Astrocyte of the cerebellum (primary cell): ENCODE data around the gene MAGI1.

Experiments
- DNase-seq: peaks from one replicate; pipeline ENCODE4 v3.0.0-alpha.2; 2011; ENCODE audit warnings: low read depth
- H3K4me3 ChIP-seq: 2 replicates; pipeline ENCODE4 v1.5.1; 2011; ENCODE audit warnings: mild to moderate bottlenecking, low read depth, low read length, moderate library complexity
- CTCF ChIP-seq: IDR thresholded peaks from 2 replicates; pipeline ENCODE4 v1.5.1; 2012; ENCODE audit warnings: low read length, low read depth, moderate library complexity, mild to moderate bottlenecking; ENCODE audit errors: missing control alignments
- in situ Hi-C: cut with HindIII; loops from 2 replicates; pipeline ENCODE4 v1.10.0; 2017; ENCODE audit warnings: low sequenced_read_pairs

MAGI1 gene

GRCh38 chr3:65600888-65601287 lies 437.8 kb downstream of the MAGI1 start:
- no peak overlapping the region for H3K4me3 ChIP-seq
- TF ChIP-seq CTCF, result no peak
- no peak for DNase-seq
- in situ Hi-C loops, result no loop called here

- in situ Hi-C loops, result no loop called here
- no peak for TF ChIP-seq CTCF
- peak overlapping the region; percentile 40 for H3K4me3 ChIP-seq
- DNase-seq, result no peak
These were observed 440.7 kb downstream of the MAGI1 start for GRCh38 chr3:65597952-65598413.

DNA sequence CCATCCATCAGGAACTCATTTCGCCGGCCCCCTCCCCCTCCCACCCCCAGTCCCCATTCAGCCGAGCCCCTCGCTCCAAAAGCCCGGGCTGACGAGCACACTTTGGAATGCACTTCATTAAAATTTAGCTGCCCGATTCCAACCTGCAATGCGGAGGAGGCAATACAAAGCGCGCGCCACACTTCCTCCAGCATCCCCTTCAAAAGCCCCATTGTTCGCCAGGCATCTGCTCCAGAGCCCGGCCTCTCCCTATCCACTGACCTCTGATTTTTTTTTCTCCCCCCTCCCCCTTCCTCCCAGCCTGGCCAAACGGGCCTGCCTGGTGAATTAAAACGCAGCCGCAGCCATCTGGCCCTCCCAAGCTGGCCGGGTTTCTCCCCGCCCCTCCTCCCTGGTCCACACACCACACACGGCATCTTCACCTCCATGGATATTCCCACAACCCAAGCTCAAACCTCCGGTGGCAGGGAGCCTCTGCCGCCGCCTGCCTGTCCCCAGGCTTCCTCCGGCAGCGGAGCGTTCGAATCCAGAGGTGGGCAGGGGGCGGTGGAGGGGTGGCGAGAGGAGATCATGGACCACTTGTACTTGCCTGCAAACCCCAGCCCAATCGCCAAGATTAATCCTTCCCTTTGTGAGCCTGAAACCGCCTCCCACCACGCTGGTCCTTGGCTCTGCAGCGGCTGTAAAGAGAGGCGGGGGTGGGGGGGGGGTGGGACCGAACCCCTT lies 441.3 kb downstream of the MAGI1 start:
- H3K4me3 ChIP-seq, result peak overlapping the region; percentile 40
- TF ChIP-seq CTCF, result no peak
- DNase-seq, result no peak
- in situ Hi-C loops, result no loop called here

DNA sequence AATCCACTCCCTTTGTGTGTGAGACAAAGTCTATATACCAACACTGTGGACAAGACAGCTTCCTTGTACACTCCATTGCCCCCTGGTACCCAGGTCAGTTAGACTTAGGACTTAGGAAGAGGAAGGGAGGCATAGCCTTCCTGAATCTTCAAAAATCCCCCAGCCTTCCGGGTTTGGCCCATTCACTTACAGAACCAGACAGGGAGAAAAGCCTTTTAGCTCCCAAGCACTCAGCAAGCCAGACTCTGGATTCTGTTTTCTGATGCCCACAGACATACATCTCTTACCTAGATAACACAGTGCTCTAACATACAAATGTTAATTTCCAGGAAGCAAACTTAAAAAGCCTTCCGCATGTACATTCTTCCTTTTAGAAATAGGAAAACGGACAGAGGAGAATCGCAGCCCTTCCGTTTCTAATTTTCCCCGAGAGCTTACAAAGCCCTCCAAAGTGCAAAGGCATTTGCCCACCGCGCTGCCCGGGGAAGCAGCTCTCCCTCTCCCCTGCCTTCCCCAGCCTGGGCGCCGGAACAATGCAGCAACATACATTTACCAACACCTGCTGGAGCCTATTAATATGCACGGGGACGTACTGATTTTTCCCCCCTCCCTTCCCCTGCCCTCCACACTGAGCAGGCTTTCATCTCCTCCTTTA lies 442.0 kb downstream of the MAGI1 start:
- in situ Hi-C loops, result no loop called here
- H3K4me3 ChIP-seq, result peak overlapping the region; percentile 40
- TF ChIP-seq CTCF, result no peak
- DNase-seq, result no peak

GRCh38 chr3:65596029-65596300 lies 442.8 kb downstream of the MAGI1 start:
- no peak overlapping the region for H3K4me3 ChIP-seq
- TF ChIP-seq CTCF, result no peak
- in situ Hi-C loops, result no loop called here
- no peak for DNase-seq

DNA sequence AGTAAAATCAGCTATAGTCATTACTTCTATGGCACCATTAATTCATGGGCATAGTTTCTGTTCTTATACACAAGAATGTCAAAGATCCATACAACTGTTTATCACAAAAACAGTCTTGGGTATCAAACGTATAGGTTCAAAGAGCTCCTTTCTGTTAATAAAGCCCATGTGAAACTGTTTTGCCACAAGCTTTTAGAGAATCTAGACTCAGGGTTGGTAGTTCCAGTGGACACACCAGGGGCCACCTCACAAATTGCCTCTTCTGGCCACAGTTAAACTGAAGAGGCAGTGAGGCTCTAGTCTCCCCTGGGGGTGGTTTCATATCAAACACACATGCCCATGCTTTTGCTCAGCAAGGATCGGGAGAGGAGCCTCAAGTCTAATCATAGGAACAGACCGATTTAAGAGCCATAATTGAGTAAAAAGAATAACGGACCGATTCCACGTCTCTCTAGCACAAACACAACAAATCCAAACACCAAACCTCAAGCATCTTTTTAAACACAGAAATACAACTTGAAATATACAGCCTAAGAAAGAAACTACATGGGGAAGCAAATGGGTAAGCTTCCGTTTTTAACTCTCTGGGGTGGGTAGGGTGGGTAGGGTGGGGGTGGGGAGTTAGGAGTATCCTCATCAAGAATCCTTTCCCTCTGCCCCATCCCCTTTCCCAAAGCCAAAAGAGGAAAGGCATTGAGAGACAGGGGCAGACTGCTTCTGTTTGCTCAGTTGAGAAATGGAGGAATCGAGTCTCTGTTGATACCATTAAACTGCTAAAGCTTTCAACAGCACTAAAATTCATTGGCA lies 443.3 kb downstream of the MAGI1 start:
- DNase-seq, result no peak
- TF ChIP-seq CTCF, result no peak
- in situ Hi-C loops, result no loop called here
- H3K4me3 ChIP-seq, result no peak overlapping the region
